OCI-LY7 (cell line): ENCODE measurements around the gene ABCC4. TPM values are rescaled to one million over a fixed set of nuclear protein-coding genes. Genes with fewer than 3 reads are reported as not detected.

Source experiments
- BruUV-seq: library from RNA; stranded (reverse); fragments of 400-500 nt; replicated peaks from 2 replicates; lab custom pipeline; 2021; lab: Mats Ljungman, UMichigan
- CTCF ChIA-PET: fragments of 300-600 bp; sonication (Branson Sonifier 250); formaldehyde crosslinking; loops from one replicate; lab custom pipeline; 2022; ENCODE audit warnings: antibody characterized with exemption; ENCODE audit not compliant: unreplicated experiment; lab: Charles Lee
- POLR2A ChIA-PET: fragments of 300-600 bp; sonication (Branson Sonifier 250); formaldehyde crosslinking; loops from one replicate; lab custom pipeline; 2022; ENCODE audit warnings: antibody characterized with exemption; lab: Charles Lee
- DNase-seq: peaks from one replicate; pipeline ENCODE4 v3.0.0-alpha.2; 2015; ENCODE audit warnings: low spot score
- H2AFZ ChIP-seq: fragments of 200-600 bp; sonication (generic), shearing (Covaris generic); 2 replicates; pipeline ENCODE4 v1.6.1; 2014; ENCODE audit warnings: mild to moderate bottlenecking, antibody characterized with exemption, low read length, moderate library complexity
- H3K27ac ChIP-seq: fragments of 200-600 bp; sonication (generic); 2 replicates; pipeline ENCODE4 v1.5.1; 2014; ENCODE audit warnings: mixed run types, low read depth, mild to moderate bottlenecking, moderate library complexity, low read length, inconsistent platforms; ENCODE audit not compliant: poor library complexity, severe bottlenecking
- H3K36me3 ChIP-seq: fragments of 200-600 bp; sonication (generic); 2 replicates; pipeline ENCODE4 v1.6.1; 2014; ENCODE audit warnings: mild to moderate bottlenecking, antibody characterized with exemption, low read length, moderate library complexity, mixed read lengths; ENCODE audit not compliant: insufficient read depth
- H3K4me1 ChIP-seq: fragments of 200-600 bp; sonication (generic); 2 replicates; pipeline ENCODE4 v1.5.1; 2014; ENCODE audit warnings: mild to moderate bottlenecking, low read length; ENCODE audit not compliant: insufficient read depth, poor library complexity, severe bottlenecking
- H3K4me2 ChIP-seq: fragments of 200-600 bp; sonication (generic); 2 replicates; pipeline ENCODE4 v1.6.1; 2014; ENCODE audit warnings: mild to moderate bottlenecking, low read length
- H3K4me3 ChIP-seq: fragments of 200-600 bp; sonication (generic); 2 replicates; pipeline ENCODE4 v1.5.1; 2014; ENCODE audit warnings: mild to moderate bottlenecking, low read depth, low read length; ENCODE audit not compliant: poor library complexity, severe bottlenecking
- H3K79me2 ChIP-seq: fragments of 200-600 bp; sonication (generic); 2 replicates; pipeline ENCODE4 v1.6.1; 2016; ENCODE audit warnings: low read depth, mild to moderate bottlenecking, low read length, moderate library complexity, mixed read lengths; ENCODE audit not compliant: insufficient read depth
- H3K9me2 ChIP-seq: fragments of 200-600 bp; sonication (generic); 2 replicates; pipeline ENCODE4 v1.6.1; 2016; ENCODE audit warnings: mild to moderate bottlenecking, low read length, mixed read lengths; ENCODE audit not compliant: insufficient read depth
- H3K9me3 ChIP-seq: fragments of 200-600 bp; sonication (generic); 2 replicates; pipeline ENCODE4 v1.6.1; 2014; ENCODE audit warnings: mild to moderate bottlenecking, mixed run types, low read length, mixed read lengths
- H4K20me1 ChIP-seq: fragments of 200-600 bp; sonication (generic); 2 replicates; pipeline ENCODE4 v1.6.1; 2014; ENCODE audit warnings: mild to moderate bottlenecking, antibody characterized with exemption, low read length, moderate library complexity, mixed read lengths; ENCODE audit not compliant: insufficient read depth
- EZH2phosphoT487 ChIP-seq: fragments of 200-600 bp; sonication (generic); IDR thresholded peaks from 2 replicates; pipeline ENCODE4 v1.6.1; 2018; ENCODE audit warnings: low read depth, borderline replicate concordance, mild to moderate bottlenecking, mixed run types, antibody characterized with exemption, low read length, moderate library complexity, mixed read lengths
- intact Hi-C: fragments of 100-400 bp; cut with micrococcal nuclease; formaldehyde crosslinking; loops from one replicate; pipeline ENCODE4 v1.10.0; 2022; ENCODE audit not compliant: unreplicated experiment
- total RNA-seq, 2 experiments: library from RNA; depleted of rRNA in 1 of 2; stranded (reverse); fragments of >200 nt in 1 of 2; shearing (Covaris generic) in 1 of 2; gene quantifications; 2 replicates each; pipeline ENCODE4 v1.2.3, GENCODE V29; 2014 to 2022
- TF ChIP-seq, protein P1 (sequence below): fragments of 200-600 bp; sonication (generic); conservative IDR thresholded peaks from 2 replicates; pipeline ENCODE4 v1.5.1; 2014; ENCODE audit warnings: mild to moderate bottlenecking, antibody characterized with exemption, low read length, moderate library complexity, mixed read lengths

The ABCC4 gene
- total RNA-seq, 2 experiments from 2014 or later = 7.3 to 7.8 TPM

GRCh38 chr13:95124959-95125358 is 176.3 kb downstream of the ABCC4 start:
- TF ChIP-seq, protein P1, sequence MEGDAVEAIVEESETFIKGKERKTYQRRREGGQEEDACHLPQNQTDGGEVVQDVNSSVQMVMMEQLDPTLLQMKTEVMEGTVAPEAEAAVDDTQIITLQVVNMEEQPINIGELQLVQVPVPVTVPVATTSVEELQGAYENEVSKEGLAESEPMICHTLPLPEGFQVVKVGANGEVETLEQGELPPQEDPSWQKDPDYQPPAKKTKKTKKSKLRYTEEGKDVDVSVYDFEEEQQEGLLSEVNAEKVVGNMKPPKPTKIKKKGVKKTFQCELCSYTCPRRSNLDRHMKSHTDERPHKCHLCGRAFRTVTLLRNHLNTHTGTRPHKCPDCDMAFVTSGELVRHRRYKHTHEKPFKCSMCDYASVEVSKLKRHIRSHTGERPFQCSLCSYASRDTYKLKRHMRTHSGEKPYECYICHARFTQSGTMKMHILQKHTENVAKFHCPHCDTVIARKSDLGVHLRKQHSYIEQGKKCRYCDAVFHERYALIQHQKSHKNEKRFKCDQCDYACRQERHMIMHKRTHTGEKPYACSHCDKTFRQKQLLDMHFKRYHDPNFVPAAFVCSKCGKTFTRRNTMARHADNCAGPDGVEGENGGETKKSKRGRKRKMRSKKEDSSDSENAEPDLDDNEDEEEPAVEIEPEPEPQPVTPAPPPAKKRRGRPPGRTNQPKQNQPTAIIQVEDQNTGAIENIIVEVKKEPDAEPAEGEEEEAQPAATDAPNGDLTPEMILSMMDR = no peak
- no peak for TF ChIP-seq EZH2phosphoT487
- Histone ChIP-seq H4K20me1 (no peaks in the 10 kb centered on the region), H3K9me2 (no peaks in the 10 kb centered on the region), H3K9me3 (no peaks in the 10 kb centered on the region), H3K36me3 (no peaks in the 10 kb centered on the region), H3K4me2 (no peak overlapping the region), H3K4me1 (no peaks in the 10 kb centered on the region), H2AFZ (no peak overlapping the region), H3K4me3 (no peak overlapping the region), H3K79me2 (no peaks in the 10 kb centered on the region), H3K27ac (no peak overlapping the region)
- intact Hi-C loops = no loop called here
- no peak for DNase-seq
- no TSS peak for BruUV-seq
- ChIA-PET CTCF (no interaction called here), POLR2A (no interaction called here)

- BruUV-seq = no TSS peak
- CTCF ChIA-PET = no interaction called here
- intact Hi-C loops = no loop called here
Observed at GRCh38 chr13:95123726-95124125, 177.5 kb downstream of the ABCC4 start.

DNA sequence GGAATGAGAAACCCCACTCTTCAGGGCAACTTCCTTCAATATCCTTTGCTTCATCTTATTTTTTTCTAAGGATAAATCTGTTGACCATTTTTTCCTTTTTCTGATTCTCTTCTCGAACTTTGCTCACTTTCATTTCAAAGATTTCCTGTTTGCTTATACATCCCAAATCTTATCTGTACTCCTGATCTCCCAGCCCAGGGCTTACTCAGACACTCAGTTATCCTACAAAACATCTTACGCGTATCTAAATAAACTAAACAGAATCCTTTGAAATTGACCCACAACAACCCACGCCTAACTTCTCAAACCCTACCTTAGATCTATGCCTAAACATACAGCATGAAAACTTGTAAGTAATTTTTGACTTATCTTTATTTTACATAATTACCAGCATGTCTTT is 179.2 kb downstream of the ABCC4 start:
- ChIA-PET CTCF (no interaction called here), POLR2A (no interaction called here)
- Histone ChIP-seq H3K4me1 (no peaks in the 10 kb centered on the region), H3K79me2 (no peaks in the 10 kb centered on the region), H3K36me3 (no peaks in the 10 kb centered on the region), H3K9me3 (no peaks in the 10 kb centered on the region), H4K20me1 (no peaks in the 10 kb centered on the region), H3K27ac (no peak overlapping the region), H2AFZ (no peak overlapping the region), H3K9me2 (no peaks in the 10 kb centered on the region), H3K4me2 (no peak overlapping the region), H3K4me3 (no peak overlapping the region)
- intact Hi-C loops = no loop called here
- no TSS peak for BruUV-seq
- TF ChIP-seq, protein P1 = no peak
- no peak for TF ChIP-seq EZH2phosphoT487
- DNase-seq = no peak

More at GRCh38 chr13:95123726-95124125, 177.5 kb downstream of the ABCC4 start:
- no peak overlapping the region for H3K27ac ChIP-seq
- H3K4me2 ChIP-seq = no peak overlapping the region
- H2AFZ ChIP-seq = no peak overlapping the region
- H3K9me2 ChIP-seq = no peaks in the 10 kb centered on the region
- H3K4me3 ChIP-seq = no peak overlapping the region
- no peaks in the 10 kb centered on the region for H3K36me3 ChIP-seq
- TF ChIP-seq EZH2phosphoT487 = no peak
- TF ChIP-seq, protein P1 = no peak
- no peak for DNase-seq
- H3K4me1 ChIP-seq = no peaks in the 10 kb centered on the region
- POLR2A ChIA-PET = no interaction called here
- H3K79me2 ChIP-seq = no peaks in the 10 kb centered on the region
- H4K20me1 ChIP-seq = no peaks in the 10 kb centered on the region
- H3K9me3 ChIP-seq = no peaks in the 10 kb centered on the region
